Adipocyte (in vitro differentiated cells): ENCODE measurements around the gene FAT1.

Experiments
- DNase-seq: peaks from one replicate; pipeline ENCODE4 v3.0.0-alpha.2; 2015; ENCODE audit warnings: low read depth
- H3K27me3 ChIP-seq: replicated peaks from 2 replicates; pipeline ENCODE4 v1.7.0; 2013; ENCODE audit warnings: mild to moderate bottlenecking, low read length, moderate library complexity; ENCODE audit not compliant: control insufficient read depth, insufficient read depth
- H3K36me3 ChIP-seq: 2 replicates; pipeline ENCODE4 v1.7.0; 2013; ENCODE audit warnings: low read length, mild to moderate bottlenecking, moderate library complexity; ENCODE audit not compliant: control insufficient read depth, insufficient read depth, severe bottlenecking
- H3K4me1 ChIP-seq: 2 replicates; pipeline ENCODE4 v1.7.0; 2013; ENCODE audit warnings: mild to moderate bottlenecking, low read length, moderate library complexity; ENCODE audit not compliant: control insufficient read depth, insufficient read depth
- H3K4me3 ChIP-seq: 2 replicates; pipeline ENCODE4 v1.7.0; 2013; ENCODE audit warnings: mild to moderate bottlenecking, low read length, moderate library complexity
- H3K9ac ChIP-seq: 2 replicates; pipeline ENCODE4 v1.7.0; 2013; ENCODE audit warnings: mild to moderate bottlenecking, low read length, moderate library complexity
- H3K9me3 ChIP-seq: 2 replicates; pipeline ENCODE4 v1.7.0; 2013; ENCODE audit warnings: mild to moderate bottlenecking, low read length, moderate library complexity; ENCODE audit not compliant: control insufficient read depth

FAT1 gene

DNA sequence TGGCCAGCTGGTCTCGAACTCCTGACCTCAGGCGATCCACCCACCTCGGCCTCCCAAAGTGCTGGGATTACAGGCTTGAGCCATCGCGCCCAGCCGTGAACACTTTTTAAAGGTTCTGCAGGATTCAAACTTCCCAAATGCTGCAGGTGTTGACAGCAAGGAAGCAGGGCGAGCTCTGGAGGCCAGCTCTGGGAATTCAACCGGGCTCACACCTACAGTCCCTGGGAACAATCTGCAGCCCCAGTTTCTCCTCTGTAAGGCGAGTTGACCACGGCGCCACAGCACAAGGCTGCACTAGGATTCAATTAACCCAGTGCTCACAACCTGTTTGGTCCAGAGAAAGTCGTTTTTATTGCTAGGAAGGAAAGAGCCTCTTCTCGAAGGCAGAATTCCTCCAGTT lies 169.9 kb downstream of the FAT1 start:
- Histone ChIP-seq H3K4me3 (no peak overlapping the region), H3K9ac (no peak overlapping the region), H3K36me3 (no peaks in the 10 kb centered on the region), H3K4me1 (peaks cover 10% of the 10 kb centered on the region), H3K27me3 (peaks cover 53% of the 10 kb centered on the region), H3K9me3 (no peaks in the 10 kb centered on the region)
- DNase-seq, result no peak

- DNase-seq, result no peak
- H3K4me1 ChIP-seq, result peaks cover 10% of the 10 kb centered on the region
- no peaks in the 10 kb centered on the region for H3K36me3 ChIP-seq
- no peak overlapping the region for H3K9ac ChIP-seq
- no peak overlapping the region for H3K4me3 ChIP-seq
- H3K27me3 ChIP-seq, result peaks cover 53% of the 10 kb centered on the region
- H3K9me3 ChIP-seq, result no peaks in the 10 kb centered on the region
These were observed 171.8 kb downstream of the FAT1 start for GRCh38 chr4:186551849-186552248.

- Histone ChIP-seq H3K36me3 (no peaks in the 10 kb centered on the region), H3K9me3 (no peaks in the 10 kb centered on the region)
- no peak for DNase-seq
These were observed 178.2 kb downstream of the FAT1 start for GRCh38 chr4:186545436-186545835.

DNA sequence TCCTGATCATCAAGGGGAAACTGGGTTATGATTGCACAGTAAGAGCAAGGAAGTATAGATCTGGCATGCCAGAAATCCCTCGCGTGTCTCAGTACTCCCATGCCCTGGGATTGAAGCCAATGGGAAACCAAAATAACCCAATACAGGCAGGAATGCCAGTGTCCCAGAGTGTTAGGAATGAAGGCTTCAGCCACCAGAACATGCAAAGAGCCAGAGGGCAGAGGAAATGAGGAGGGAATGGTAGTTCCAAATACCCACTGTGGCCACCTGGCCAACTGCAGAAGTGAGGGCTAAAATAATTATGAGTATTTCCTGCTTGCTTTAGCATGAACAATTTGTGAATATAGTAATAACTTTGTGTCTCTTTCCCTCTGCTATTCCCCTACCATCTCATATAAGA lies 180.4 kb downstream of the FAT1 start:
- peaks cover 11% of the 10 kb centered on the region for H3K27me3 ChIP-seq
- H3K9ac ChIP-seq, result no peak overlapping the region
- no peaks in the 10 kb centered on the region for H3K36me3 ChIP-seq
- H3K4me3 ChIP-seq, result no peak overlapping the region
- H3K9me3 ChIP-seq, result peaks cover 4% of the 10 kb centered on the region
- DNase-seq, result no peak
- no peaks in the 10 kb centered on the region for H3K4me1 ChIP-seq

More at GRCh38 chr4:186545436-186545835, 178.2 kb downstream of the FAT1 start:
- H3K4me3 ChIP-seq, result no peak overlapping the region
- H3K27me3 ChIP-seq, result peaks cover 25% of the 10 kb centered on the region
- no peak overlapping the region for H3K9ac ChIP-seq
- H3K4me1 ChIP-seq, result no peaks in the 10 kb centered on the region

DNA sequence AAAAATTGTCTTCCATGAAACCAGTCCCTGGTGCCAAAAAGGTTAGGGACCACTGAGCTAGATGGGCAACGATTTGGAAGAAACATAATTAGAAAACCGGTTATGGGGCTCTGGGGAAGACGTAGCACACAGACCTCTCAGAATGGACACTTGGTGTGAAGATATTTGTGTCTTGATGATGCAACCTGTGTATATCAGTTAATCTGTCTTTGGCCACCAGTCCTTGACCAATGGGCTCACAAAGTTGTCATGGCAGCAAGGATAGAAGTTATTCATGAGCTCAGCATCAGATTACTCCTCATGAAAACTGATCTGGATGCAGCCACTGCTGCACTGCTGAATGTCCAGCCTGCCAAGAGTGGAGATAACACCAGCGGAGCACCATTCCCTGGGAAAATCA lies 181.9 kb downstream of the FAT1 start:
- H3K36me3 ChIP-seq, result no peaks in the 10 kb centered on the region
- peaks cover 11% of the 10 kb centered on the region for H3K27me3 ChIP-seq
- no peak overlapping the region for H3K9ac ChIP-seq
- H3K9me3 ChIP-seq, result peaks cover 4% of the 10 kb centered on the region
- no peak for DNase-seq
- H3K4me1 ChIP-seq, result no peaks in the 10 kb centered on the region
- no peak overlapping the region for H3K4me3 ChIP-seq

DNA sequence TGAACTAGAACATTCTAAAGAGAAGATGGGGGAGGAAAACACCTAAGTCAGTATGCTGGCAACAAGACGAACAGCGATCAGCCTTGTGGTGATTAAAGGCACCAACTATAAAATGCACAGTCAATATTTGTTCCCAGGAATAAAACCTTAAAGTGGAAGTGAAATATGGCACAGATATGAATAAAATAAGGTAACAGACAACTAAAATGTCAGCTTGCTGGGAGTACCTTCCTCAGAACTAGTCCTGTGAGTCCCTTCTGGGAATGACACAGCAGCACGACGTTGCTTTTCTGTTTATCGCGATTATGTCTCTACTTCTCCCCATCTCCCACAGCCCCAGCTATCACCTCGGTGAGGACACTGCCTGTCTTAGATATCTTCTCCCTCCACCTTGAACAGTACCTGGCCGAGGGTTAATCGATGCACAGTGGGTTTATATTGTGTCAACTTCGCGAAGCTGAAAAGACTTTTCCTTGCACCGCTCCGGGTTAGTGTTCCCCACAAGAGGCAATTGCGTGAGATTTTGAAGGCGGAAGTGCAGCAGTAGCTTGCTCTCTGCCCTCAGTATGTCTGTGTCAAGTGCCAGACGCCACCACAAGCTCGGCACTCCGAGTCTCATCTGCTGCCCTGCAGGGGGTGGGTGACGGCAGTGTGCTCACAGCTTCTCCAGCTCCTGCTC lies 185.7 kb downstream of the FAT1 start:
- H3K9ac ChIP-seq, result no peak overlapping the region
- DNase-seq, result no peak
- peaks cover 4% of the 10 kb centered on the region for H3K9me3 ChIP-seq
- H3K4me1 ChIP-seq, result no peaks in the 10 kb centered on the region
- no peak overlapping the region for H3K4me3 ChIP-seq
- no peaks in the 10 kb centered on the region for H3K36me3 ChIP-seq
- H3K27me3 ChIP-seq, result no peaks in the 10 kb centered on the region
